ENCODE measurements around the gene DDX10.

GRCh38 chr11:108961095-108961494 lies 296.2 kb downstream of the DDX10 start:
- TF ChIP-seq CTCF (IDR thresholded peaks at IDR 0.05): no peak
- no peak for TF ChIP-seq ZFX (IDR thresholded peaks at IDR 0.05; ENCODE audit: borderline replicate concordance)
